CMK (cell line): Measurements from ENCODE around the gene PIGQ.
A peak's percentile ranks its signal among the peaks of the same experiment; 100 is the strongest.

Source experiments
- DNase-seq: peaks from one replicate; pipeline ENCODE4 v3.0.0-alpha.2; 2010; ENCODE audit warnings: low read depth

Gene PIGQ

GRCh38 chr16:534135-534534 lies 35.6 kb upstream of the PIGQ start:
- DNase-seq, result no peak

GRCh38 chr16:534856-535445 lies 34.8 kb upstream of the PIGQ start:
- no peak for DNase-seq

- DNase-seq, result no peak
Observed at GRCh38 chr16:535446-536405, 34.0 kb upstream of the PIGQ start.

GRCh38 chr16:536746-537145 lies 33.0 kb upstream of the PIGQ start:
- no peak for DNase-seq

- DNase-seq, result no peak
Observed at GRCh38 chr16:537415-538335, 32.1 kb upstream of the PIGQ start.

GRCh38 chr16:539901-540530 lies 29.8 kb upstream of the PIGQ start:
- DNase-seq, result no peak

- no peak for DNase-seq
Observed at GRCh38 chr16:540645-541340, 29.0 kb upstream of the PIGQ start.

- DNase-seq, result no peak
Observed at GRCh38 chr16:543301-544164, 26.2 kb upstream of the PIGQ start.

- DNase-seq, result no peak
Observed at GRCh38 chr16:544517-544916, 25.3 kb upstream of the PIGQ start.

GRCh38 chr16:546909-547770 lies 22.6 kb upstream of the PIGQ start:
- DNase-seq, result peak; percentile 81

GRCh38 chr16:548586-548985 lies 21.2 kb upstream of the PIGQ start:
- no peak for DNase-seq

GRCh38 chr16:549544-550263 lies 20.1 kb upstream of the PIGQ start:
- no peak for DNase-seq

- no peak for DNase-seq
Observed at GRCh38 chr16:551210-551609, 18.6 kb upstream of the PIGQ start.

GRCh38 chr16:552171-552570 lies 17.6 kb upstream of the PIGQ start:
- DNase-seq, result no peak

- no peak for DNase-seq
Observed at GRCh38 chr16:553601-554296, 16.0 kb upstream of the PIGQ start.

GRCh38 chr16:554297-554621 lies 15.5 kb upstream of the PIGQ start:
- DNase-seq, result no peak

GRCh38 chr16:554640-555365 lies 15.0 kb upstream of the PIGQ start:
- DNase-seq, result no peak
